Sigmoid colon (tissue), 7 donors: ENCODE data around the gene DLX3. TPM values are rescaled to one million over a fixed set of nuclear protein-coding genes. Genes with fewer than 3 reads are reported as not detected.

Source experiments
- DNase-seq: peaks from one replicate; pipeline ENCODE4 v3.0.0-alpha.2; 2019
- H3K27ac ChIP-seq, 4 donors: fragments of 200-600 bp; sonication (generic); one replicate each; pipeline ENCODE4 v1.5.1; 2016 to 2019; ENCODE audit warnings: mild to moderate bottlenecking in 1 of 4
- H3K27me3 ChIP-seq, 3 donors: fragments of 200-600 bp; sonication (generic); one replicate each; pipeline ENCODE4 v1.5.1; 2019; ENCODE audit warnings: mild to moderate bottlenecking in 1 of 3
- H3K36me3 ChIP-seq, 4 donors: fragments of 200-600 bp; sonication (generic); one replicate each; pipeline ENCODE4 v1.5.1; 2016 to 2019
- H3K4me1 ChIP-seq, 4 donors: fragments of 200-600 bp; sonication (generic); one replicate each; pipeline ENCODE4 v1.5.1; 2017 to 2019
- H3K4me3 ChIP-seq, 4 donors: fragments of 200-600 bp; sonication (generic); one replicate each; pipeline ENCODE4 v1.5.1; 2017 to 2019; ENCODE audit warnings: mild to moderate bottlenecking in 2 of 4, moderate library complexity in 1 of 4
- H3K9me3 ChIP-seq, 4 donors: fragments of 200-600 bp in 3 of 4; sonication (generic) in 3 of 4; one replicate each; pipeline versions ENCODE4 v1.5.1 to v1.6.1; 2013 to 2019
- CTCF ChIP-seq, 4 experiments: fragments of 450-650 bp in 3 of 4; fragments of 200-600 bp in 1 of 4; IDR thresholded peaks; one replicate each; pipeline ENCODE4 v1.5.1; 2016 to 2019; ENCODE audit warnings: antibody characterized with exemption in 4 of 4, mild to moderate bottlenecking in 3 of 4, moderate library complexity in 2 of 4
- EP300 ChIP-seq, 4 donors: sonication (generic); formaldehyde crosslinking; IDR thresholded peaks; one replicate each; pipeline ENCODE4 v1.6.1; 2017; ENCODE audit warnings: antibody characterized with exemption in 4 of 4
- POLR2A ChIP-seq, 2 donors: fragments of 450-650 bp; IDR thresholded peaks; one replicate each; pipeline ENCODE4 v1.6.1; 2016; ENCODE audit warnings: antibody characterized with exemption in 2 of 2, mild to moderate bottlenecking in 2 of 2, moderate library complexity in 2 of 2
- POLR2AphosphoS5 ChIP-seq, 4 donors: sonication (generic); formaldehyde crosslinking; IDR thresholded peaks; one replicate each; pipeline ENCODE4 v1.6.1; 2017; ENCODE audit warnings: antibody characterized with exemption in 4 of 4
- WGBS, 2 donors: extraction: QIAGEN DNeasy Blood & Tissue Kit; methylation state at CpG; one replicate each; pipeline ENCODE4 v1.1.7; 2013; 5-methylcytosine and 5-hydroxymethylcytosine counted together
- intact Hi-C: fragments of 100-400 bp; cut with DNase I; formaldehyde crosslinking; loops from one replicate; pipeline ENCODE4 v1.15.1; 2023
- polyA plus RNA-seq, 3 donors: library from polyadenylated mRNA; stranded (reverse); fragments of 200-250 nt; gene quantifications; one replicate each; pipeline ENCODE4 v1.2.3, GENCODE V29; 2013
- total RNA-seq, 4 donors: library from RNA; depleted of rRNA; stranded (reverse); fragments of >200 nt; gene quantifications; one replicate each; pipeline ENCODE4 v1.1.0, GENCODE V29; 2016
- donor health status: healthy with polysubstance abuse.
- donor health status: Bipolar disorder and iron deficiency.
- donor health status: healthy.

The DLX3 gene
- total and polyA plus RNA-seq, 7 donors: 0.07 to 0.27 TPM; not detected in 5

DNA sequence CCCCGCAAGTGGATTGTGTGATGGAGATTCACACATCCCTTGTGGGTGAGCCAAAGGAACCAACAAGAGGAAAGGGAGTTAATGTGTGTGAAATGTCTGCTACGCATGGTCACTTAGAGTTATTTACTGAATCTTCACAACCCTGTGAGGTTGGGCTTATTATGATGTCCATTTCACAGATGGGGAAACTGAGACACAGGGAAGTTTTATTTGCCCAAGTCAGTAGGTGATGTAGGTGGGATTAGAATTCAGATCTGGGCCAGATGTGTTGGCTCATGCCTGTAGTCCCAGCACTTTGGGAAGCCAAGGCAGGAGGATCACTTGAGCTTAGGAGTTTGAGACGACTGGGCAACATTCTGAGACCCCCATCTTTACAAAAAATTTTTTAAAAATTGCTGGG lies 37.7 kb downstream of the DLX3 start:
- peaks cover under 1 to 26% (median 5%) of the 10 kb centered on the region in 3 donors for H3K27me3 ChIP-seq
- WGBS, 2 donors: 76 to 86% methylated on average over 3 of the region's 3 CpGs
- intact Hi-C loops: no loop called here
- no peak for DNase-seq
- no peak overlapping the region for H3K27ac ChIP-seq
- H3K4me1 ChIP-seq: no peaks in the 10 kb centered on the region
- H3K4me3 ChIP-seq: no peak overlapping the region
- no peak for TF ChIP-seq EP300 (IDR thresholded peaks at IDR 0.05)
- no peak for TF ChIP-seq POLR2AphosphoS5 (IDR thresholded peaks at IDR 0.05)
- no peak for TF ChIP-seq POLR2A (IDR thresholded peaks at IDR 0.05)
- TF ChIP-seq CTCF (IDR thresholded peaks at IDR 0.05): no peak
- no peaks in the 10 kb centered on the region for H3K9me3 ChIP-seq
- H3K36me3 ChIP-seq: no peaks in the 10 kb centered on the region

GRCh38 chr17:49956780-49957179 lies 38.2 kb downstream of the DLX3 start:
- TF ChIP-seq POLR2AphosphoS5 (IDR thresholded peaks at IDR 0.05) (no peak), POLR2A (IDR thresholded peaks at IDR 0.05) (no peak), EP300 (IDR thresholded peaks at IDR 0.05) (no peak), CTCF (IDR thresholded peaks at IDR 0.05) (no peak)
- Histone ChIP-seq H3K9me3 (no peaks in the 10 kb centered on the region), H3K4me1 (no peaks in the 10 kb centered on the region), H3K36me3 (no peaks in the 10 kb centered on the region), H3K27me3 (peaks cover 3 to 26% (median 6%) of the 10 kb centered on the region in 3 donors), H3K27ac (no peak overlapping the region), H3K4me3 (no peak overlapping the region)
- 52 to 61% methylated on average over 4 of the region's 4 CpGs for WGBS, 2 donors
- intact Hi-C loops: no loop called here
- no peak for DNase-seq

DNA sequence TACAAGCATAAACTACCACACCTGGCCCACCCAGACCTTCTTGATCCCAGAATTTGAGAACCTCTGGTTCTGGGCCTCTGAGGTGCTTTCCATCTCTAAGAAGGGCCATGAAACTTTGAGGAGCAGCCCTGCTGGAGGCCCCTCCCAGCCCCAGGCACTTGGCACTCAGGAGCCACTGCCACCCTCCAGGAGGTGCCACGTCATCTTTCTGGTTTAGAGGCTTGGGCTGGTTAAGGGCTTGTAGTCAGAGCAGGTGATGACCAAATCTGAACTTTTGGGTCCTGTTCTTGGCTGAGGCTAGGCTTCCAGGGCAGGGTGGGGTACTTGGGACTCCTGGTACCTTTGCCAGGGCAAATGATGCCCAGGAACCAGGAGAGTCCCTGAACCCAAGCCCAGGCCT lies 39.9 kb downstream of the DLX3 start:
- TF ChIP-seq CTCF (IDR thresholded peaks at IDR 0.05): no peak
- TF ChIP-seq POLR2A (IDR thresholded peaks at IDR 0.05): no peak
- no peak for TF ChIP-seq EP300 (IDR thresholded peaks at IDR 0.05)
- no peak for TF ChIP-seq POLR2AphosphoS5 (IDR thresholded peaks at IDR 0.05)
- intact Hi-C loops: no loop called here
- H3K27me3 ChIP-seq: peaks cover 13 to 33% (median 21%) of the 10 kb centered on the region in 3 donors

GRCh38 chr17:49952912-49953497 lies 42.0 kb downstream of the DLX3 start:
- H3K27ac ChIP-seq: no peak overlapping the region
- no peak for DNase-seq
- no peak for TF ChIP-seq CTCF (IDR thresholded peaks at IDR 0.05)
- no peak for TF ChIP-seq POLR2AphosphoS5 (IDR thresholded peaks at IDR 0.05)
- TF ChIP-seq POLR2A (IDR thresholded peaks at IDR 0.05): no peak
- no peak for TF ChIP-seq EP300 (IDR thresholded peaks at IDR 0.05)
- 54 to 61% methylated on average over 8 of the region's 8 CpGs for WGBS, 2 donors
- no peaks in the 10 kb centered on the region for H3K36me3 ChIP-seq
- H3K4me3 ChIP-seq: no peak overlapping the region
- no peaks in the 10 kb centered on the region for H3K4me1 ChIP-seq
- intact Hi-C loops: loop anchor here (1.0 kb wide), 1 partner anchor 44 kb away; no protein-coding TSS in a partner anchor
- peaks cover 16 to 52% (median 36%) of the 10 kb centered on the region in 3 donors for H3K27me3 ChIP-seq
- H3K9me3 ChIP-seq: no peaks in the 10 kb centered on the region

More for the DNA sequence above, 39.9 kb downstream of the DLX3 start:
- Histone ChIP-seq H3K27ac (no peak overlapping the region), H3K9me3 (no peaks in the 10 kb centered on the region), H3K36me3 (no peaks in the 10 kb centered on the region), H3K4me3 (no peak overlapping the region), H3K4me1 (no peaks in the 10 kb centered on the region)
- DNase-seq: no peak
- 64 to 70% methylated on average over 1 of the region's 1 CpG for WGBS, 2 donors
